ENCODE data around the gene IL1RL2. TPM values are rescaled to one million over a fixed set of nuclear protein-coding genes. Genes with fewer than 3 reads are reported as not detected.
A peak's percentile ranks its signal among the peaks of the same experiment; 100 is the strongest.

The IL1RL2 gene
- total RNA-seq, 1 donor, result 1.7 TPM

DNA sequence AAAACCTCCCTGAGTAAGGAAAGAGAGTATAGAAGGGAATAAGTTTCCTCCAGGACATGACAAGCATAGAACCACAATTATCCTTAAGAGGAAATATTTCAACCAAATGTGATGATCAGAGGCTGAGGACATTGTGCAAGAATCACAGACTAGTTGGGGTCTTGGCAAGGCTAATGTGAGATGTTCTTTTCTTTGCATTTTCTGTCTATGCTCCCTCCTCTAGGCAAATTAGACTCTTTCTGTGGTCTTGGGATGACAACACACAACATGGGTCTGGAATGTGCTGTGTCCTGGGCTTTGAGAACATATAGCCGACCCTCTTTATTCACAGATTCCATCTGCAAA lies 92.5 kb downstream of the IL1RL2 start:
- H3K4me3 ChIP-seq (ENCODE audit: low read depth, low read length), result no peak overlapping the region
- DNase-seq (ENCODE audit: low read depth), result no peak
- TF ChIP-seq, protein P1, sequence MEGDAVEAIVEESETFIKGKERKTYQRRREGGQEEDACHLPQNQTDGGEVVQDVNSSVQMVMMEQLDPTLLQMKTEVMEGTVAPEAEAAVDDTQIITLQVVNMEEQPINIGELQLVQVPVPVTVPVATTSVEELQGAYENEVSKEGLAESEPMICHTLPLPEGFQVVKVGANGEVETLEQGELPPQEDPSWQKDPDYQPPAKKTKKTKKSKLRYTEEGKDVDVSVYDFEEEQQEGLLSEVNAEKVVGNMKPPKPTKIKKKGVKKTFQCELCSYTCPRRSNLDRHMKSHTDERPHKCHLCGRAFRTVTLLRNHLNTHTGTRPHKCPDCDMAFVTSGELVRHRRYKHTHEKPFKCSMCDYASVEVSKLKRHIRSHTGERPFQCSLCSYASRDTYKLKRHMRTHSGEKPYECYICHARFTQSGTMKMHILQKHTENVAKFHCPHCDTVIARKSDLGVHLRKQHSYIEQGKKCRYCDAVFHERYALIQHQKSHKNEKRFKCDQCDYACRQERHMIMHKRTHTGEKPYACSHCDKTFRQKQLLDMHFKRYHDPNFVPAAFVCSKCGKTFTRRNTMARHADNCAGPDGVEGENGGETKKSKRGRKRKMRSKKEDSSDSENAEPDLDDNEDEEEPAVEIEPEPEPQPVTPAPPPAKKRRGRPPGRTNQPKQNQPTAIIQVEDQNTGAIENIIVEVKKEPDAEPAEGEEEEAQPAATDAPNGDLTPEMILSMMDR (IDR thresholded peaks at IDR 0.05; ENCODE audit: insufficient read depth, low read length), result no peak

DNA sequence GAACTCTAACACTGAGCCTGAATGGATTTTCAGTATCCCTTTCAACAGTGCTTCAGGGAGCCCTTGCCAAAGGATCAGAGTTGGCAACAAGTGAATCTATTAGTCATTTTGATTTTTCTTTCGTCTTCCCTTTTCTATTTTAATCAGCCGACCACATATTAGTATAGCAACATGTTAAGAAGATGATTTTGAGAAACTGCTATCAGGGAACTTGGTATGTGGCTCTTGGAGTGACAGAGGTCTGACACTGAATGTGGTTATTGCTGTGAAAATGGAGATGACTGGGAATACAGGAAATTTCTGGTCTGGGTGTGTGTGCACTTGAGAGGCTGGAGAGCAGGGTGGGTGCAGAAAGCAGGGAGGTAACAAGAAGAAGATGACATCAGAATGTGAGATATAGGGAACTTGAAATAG lies 95.9 kb downstream of the IL1RL2 start:
- TF ChIP-seq, protein P1 (IDR thresholded peaks at IDR 0.05; ENCODE audit: insufficient read depth, low read length), result no peak
- no peak overlapping the region for H3K4me3 ChIP-seq (ENCODE audit: low read depth, low read length)
- peak; percentile 67 for DNase-seq (ENCODE audit: low read depth)

DNA sequence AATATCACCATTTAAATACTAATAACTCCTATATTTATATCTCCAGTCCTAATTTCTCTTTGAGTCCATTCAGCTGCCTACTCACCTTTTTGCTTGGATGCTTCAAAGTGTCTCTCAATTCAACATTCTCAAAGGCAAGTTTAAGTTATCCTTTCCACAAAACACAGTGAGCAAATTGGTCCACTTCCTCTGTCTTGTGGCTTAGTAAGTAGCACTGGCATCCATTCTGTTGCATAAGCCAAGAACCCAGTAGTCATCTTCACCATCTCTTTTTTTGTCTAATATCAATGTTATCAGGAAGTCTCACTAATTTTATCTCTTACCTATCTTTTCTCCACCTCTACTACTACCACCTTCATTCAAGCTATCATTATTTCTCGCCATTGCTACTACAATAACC lies 97.2 kb downstream of the IL1RL2 start:
- TF ChIP-seq, protein P1 (IDR thresholded peaks at IDR 0.05; ENCODE audit: insufficient read depth, low read length), result no peak
- no peak for DNase-seq (ENCODE audit: low read depth)
- H3K4me3 ChIP-seq (ENCODE audit: low read depth, low read length), result no peak overlapping the region

DNA sequence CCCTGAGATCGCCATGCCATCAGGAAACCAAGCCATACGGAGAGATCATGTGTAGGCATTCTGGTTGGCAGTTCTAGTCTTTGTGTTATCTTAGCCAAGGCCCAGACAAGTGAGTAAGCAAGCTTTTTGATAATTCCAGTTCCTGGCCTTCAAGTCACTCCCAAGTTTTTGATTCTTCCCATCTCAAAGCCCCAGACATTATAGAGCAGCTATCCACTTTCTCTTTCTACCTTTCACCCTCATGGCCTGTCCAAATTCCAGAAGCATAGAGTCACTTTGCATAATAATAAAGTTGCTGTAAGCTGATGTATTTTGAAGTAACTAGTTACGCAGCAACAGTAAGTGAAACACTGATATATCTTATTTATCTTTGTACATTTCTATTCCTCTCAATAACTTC lies 97.8 kb downstream of the IL1RL2 start:
- no peak overlapping the region for H3K4me3 ChIP-seq (ENCODE audit: low read depth, low read length)
- TF ChIP-seq, protein P1 (IDR thresholded peaks at IDR 0.05; ENCODE audit: insufficient read depth, low read length), result no peak
- no peak for DNase-seq (ENCODE audit: low read depth)

DNA sequence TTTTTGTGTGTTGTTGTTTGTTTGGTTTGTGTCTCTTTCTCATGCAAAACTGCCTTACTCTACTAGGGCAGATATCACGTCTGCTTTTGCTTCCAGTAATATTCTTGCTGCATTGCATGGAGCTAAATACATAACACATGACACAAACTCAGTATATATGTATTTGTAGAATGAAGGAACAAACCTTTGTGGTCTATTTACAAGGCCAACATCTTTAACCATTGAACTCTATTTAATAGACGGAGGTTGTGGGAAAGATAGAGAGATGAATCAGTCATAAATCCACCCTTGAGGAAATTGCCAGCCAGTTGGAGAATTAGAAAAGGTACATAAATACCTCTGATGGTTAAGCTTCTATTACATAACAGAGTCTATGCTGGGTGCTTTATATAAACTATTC lies 98.5 kb downstream of the IL1RL2 start:
- H3K4me3 ChIP-seq (ENCODE audit: low read depth, low read length), result no peak overlapping the region
- DNase-seq (ENCODE audit: low read depth), result no peak
- TF ChIP-seq, protein P1 (IDR thresholded peaks at IDR 0.05; ENCODE audit: insufficient read depth, low read length), result no peak

DNA sequence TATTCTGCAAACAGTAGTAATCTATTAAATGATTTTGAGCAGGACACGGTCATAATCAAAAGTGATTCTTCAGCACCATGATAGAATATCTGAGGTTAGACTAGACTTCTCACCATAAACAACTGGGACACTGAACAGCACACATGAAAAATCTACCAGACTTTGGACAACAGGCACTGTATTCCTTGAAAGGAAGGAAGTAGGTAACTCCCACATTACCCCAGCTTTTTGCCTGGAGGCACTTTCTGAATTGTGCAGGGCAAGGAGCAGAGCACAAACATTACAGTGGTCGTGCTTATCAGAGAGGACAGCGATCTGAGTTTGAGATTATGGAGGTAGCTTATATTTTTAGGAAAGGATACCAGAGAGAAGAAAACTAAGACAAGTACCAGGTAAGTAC lies 99.2 kb downstream of the IL1RL2 start:
- H3K4me3 ChIP-seq (ENCODE audit: low read depth, low read length), result no peak overlapping the region
- DNase-seq (ENCODE audit: low read depth), result no peak
- TF ChIP-seq, protein P1 (IDR thresholded peaks at IDR 0.05; ENCODE audit: insufficient read depth, low read length), result no peak

DNA sequence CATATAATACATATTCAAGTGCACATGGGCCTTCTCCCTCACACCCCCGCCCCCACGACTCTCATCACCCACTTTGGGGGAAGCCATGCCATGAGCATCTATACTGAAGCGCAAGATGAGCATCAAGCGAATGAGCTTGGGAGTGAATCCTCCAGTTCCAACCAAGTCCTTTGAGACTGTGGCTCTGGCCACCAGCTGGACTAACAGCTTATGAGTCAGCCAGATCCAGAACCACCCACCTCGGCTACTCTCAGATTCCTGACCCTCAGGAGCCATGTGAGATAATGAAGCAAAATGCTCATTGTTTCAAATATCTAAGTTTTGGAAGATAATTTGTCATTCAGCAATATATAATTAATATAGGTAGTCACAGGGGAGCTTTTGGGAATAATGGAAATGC lies 102.3 kb downstream of the IL1RL2 start:
- no peak for DNase-seq (ENCODE audit: low read depth)
- H3K4me3 ChIP-seq (ENCODE audit: low read depth, low read length), result no peak overlapping the region
- TF ChIP-seq, protein P1 (IDR thresholded peaks at IDR 0.05; ENCODE audit: insufficient read depth, low read length), result no peak
